Mammary epithelial cell (primary cell): Measurements from ENCODE around the gene PLXNA2.

Experiments used
- EZH2 ChIP-seq: IDR thresholded peaks from 2 replicates; pipeline ENCODE4 v1.6.1; 2012; ENCODE audit warnings: low read length, inconsistent platforms, borderline replicate concordance
- TF ChIP-seq, protein P1 (sequence below), 2 donors: IDR thresholded peaks in 1 of 2; conservative IDR thresholded peaks in 1 of 2; 2 replicates each; pipeline ENCODE4 v1.5.1; 2011 to 2012; ENCODE audit warnings: inconsistent platforms in 2 of 2, low read length in 2 of 2, mild to moderate bottlenecking in 2 of 2, control low read depth in 1 of 2, low read depth in 1 of 2; ENCODE audit not compliant: insufficient read depth in 1 of 2; ENCODE audit errors: extremely low read depth in 1 of 2

GRCh38 chr1:208048904-208049303, 195.3 kb downstream of the PLXNA2 start:
- TF ChIP-seq, protein P1, sequence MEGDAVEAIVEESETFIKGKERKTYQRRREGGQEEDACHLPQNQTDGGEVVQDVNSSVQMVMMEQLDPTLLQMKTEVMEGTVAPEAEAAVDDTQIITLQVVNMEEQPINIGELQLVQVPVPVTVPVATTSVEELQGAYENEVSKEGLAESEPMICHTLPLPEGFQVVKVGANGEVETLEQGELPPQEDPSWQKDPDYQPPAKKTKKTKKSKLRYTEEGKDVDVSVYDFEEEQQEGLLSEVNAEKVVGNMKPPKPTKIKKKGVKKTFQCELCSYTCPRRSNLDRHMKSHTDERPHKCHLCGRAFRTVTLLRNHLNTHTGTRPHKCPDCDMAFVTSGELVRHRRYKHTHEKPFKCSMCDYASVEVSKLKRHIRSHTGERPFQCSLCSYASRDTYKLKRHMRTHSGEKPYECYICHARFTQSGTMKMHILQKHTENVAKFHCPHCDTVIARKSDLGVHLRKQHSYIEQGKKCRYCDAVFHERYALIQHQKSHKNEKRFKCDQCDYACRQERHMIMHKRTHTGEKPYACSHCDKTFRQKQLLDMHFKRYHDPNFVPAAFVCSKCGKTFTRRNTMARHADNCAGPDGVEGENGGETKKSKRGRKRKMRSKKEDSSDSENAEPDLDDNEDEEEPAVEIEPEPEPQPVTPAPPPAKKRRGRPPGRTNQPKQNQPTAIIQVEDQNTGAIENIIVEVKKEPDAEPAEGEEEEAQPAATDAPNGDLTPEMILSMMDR (conservative IDR thresholded peaks at IDR 0.05 in 1 of 2, IDR thresholded peaks at IDR 0.05 in 1 of 2; ENCODE audit: extremely low read depth in 1 of 2, insufficient read depth in 1 of 2, low read depth in 1 of 2, low read length in 2 of 2): no peak
- no peak for TF ChIP-seq EZH2
